Sigmoid colon (tissue), 7 donors: ENCODE data around the gene FAM241A. TPM values are rescaled to one million over a fixed set of nuclear protein-coding genes. Genes with fewer than 3 reads are reported as not detected.
"Not testable (repeated sequence)": the region's sequence is repeated elsewhere in the genome, so short reads cannot be mapped to it uniquely, and the experiment has no call there.

Experiments
- DNase-seq: peaks from one replicate; pipeline ENCODE4 v3.0.0-alpha.2; 2019
- H3K27ac ChIP-seq, 4 donors: fragments of 200-600 bp; sonication (generic); one replicate each; pipeline ENCODE4 v1.5.1; 2016 to 2019; ENCODE audit warnings: mild to moderate bottlenecking in 1 of 4
- H3K27me3 ChIP-seq, 3 donors: fragments of 200-600 bp; sonication (generic); one replicate each; pipeline ENCODE4 v1.5.1; 2019; ENCODE audit warnings: mild to moderate bottlenecking in 1 of 3
- H3K36me3 ChIP-seq, 4 donors: fragments of 200-600 bp; sonication (generic); one replicate each; pipeline ENCODE4 v1.5.1; 2016 to 2019
- H3K4me1 ChIP-seq, 4 donors: fragments of 200-600 bp; sonication (generic); one replicate each; pipeline ENCODE4 v1.5.1; 2017 to 2019
- H3K4me3 ChIP-seq, 4 donors: fragments of 200-600 bp; sonication (generic); one replicate each; pipeline ENCODE4 v1.5.1; 2017 to 2019; ENCODE audit warnings: mild to moderate bottlenecking in 2 of 4, moderate library complexity in 1 of 4
- H3K9me3 ChIP-seq, 4 donors: fragments of 200-600 bp in 3 of 4; sonication (generic) in 3 of 4; one replicate each; pipeline versions ENCODE4 v1.5.1 to v1.6.1; 2013 to 2019
- EP300 ChIP-seq, 4 donors: sonication (generic); formaldehyde crosslinking; IDR thresholded peaks; one replicate each; pipeline ENCODE4 v1.6.1; 2017; ENCODE audit warnings: antibody characterized with exemption in 4 of 4
- POLR2A ChIP-seq, 2 donors: fragments of 450-650 bp; IDR thresholded peaks; one replicate each; pipeline ENCODE4 v1.6.1; 2016; ENCODE audit warnings: antibody characterized with exemption in 2 of 2, mild to moderate bottlenecking in 2 of 2, moderate library complexity in 2 of 2
- POLR2AphosphoS5 ChIP-seq, 4 donors: sonication (generic); formaldehyde crosslinking; IDR thresholded peaks; one replicate each; pipeline ENCODE4 v1.6.1; 2017; ENCODE audit warnings: antibody characterized with exemption in 4 of 4
- WGBS, 2 donors: extraction: QIAGEN DNeasy Blood & Tissue Kit; methylation state at CpG; one replicate each; pipeline ENCODE4 v1.1.7; 2013; 5-methylcytosine and 5-hydroxymethylcytosine counted together
- intact Hi-C: fragments of 100-400 bp; cut with DNase I; formaldehyde crosslinking; loops from one replicate; pipeline ENCODE4 v1.15.1; 2023
- polyA plus RNA-seq, 3 donors: library from polyadenylated mRNA; stranded (reverse); fragments of 200-250 nt; gene quantifications; one replicate each; pipeline ENCODE4 v1.2.3, GENCODE V29; 2013
- total RNA-seq, 4 donors: library from RNA; depleted of rRNA; stranded (reverse); fragments of >200 nt; gene quantifications; one replicate each; pipeline ENCODE4 v1.1.0, GENCODE V29; 2016
- TF ChIP-seq, protein P1 (sequence below), 4 experiments: fragments of 450-650 bp in 3 of 4; fragments of 200-600 bp in 1 of 4; IDR thresholded peaks; one replicate each; pipeline ENCODE4 v1.5.1; 2016 to 2019; ENCODE audit warnings: antibody characterized with exemption in 4 of 4, mild to moderate bottlenecking in 3 of 4, moderate library complexity in 2 of 4
- donor health status: healthy with polysubstance abuse.
- donor health status: Bipolar disorder and iron deficiency.
- donor health status: healthy.

FAM241A gene
- total and polyA plus RNA-seq, 7 donors: 1.2 to 3.7 (median 2.8) TPM

DNA sequence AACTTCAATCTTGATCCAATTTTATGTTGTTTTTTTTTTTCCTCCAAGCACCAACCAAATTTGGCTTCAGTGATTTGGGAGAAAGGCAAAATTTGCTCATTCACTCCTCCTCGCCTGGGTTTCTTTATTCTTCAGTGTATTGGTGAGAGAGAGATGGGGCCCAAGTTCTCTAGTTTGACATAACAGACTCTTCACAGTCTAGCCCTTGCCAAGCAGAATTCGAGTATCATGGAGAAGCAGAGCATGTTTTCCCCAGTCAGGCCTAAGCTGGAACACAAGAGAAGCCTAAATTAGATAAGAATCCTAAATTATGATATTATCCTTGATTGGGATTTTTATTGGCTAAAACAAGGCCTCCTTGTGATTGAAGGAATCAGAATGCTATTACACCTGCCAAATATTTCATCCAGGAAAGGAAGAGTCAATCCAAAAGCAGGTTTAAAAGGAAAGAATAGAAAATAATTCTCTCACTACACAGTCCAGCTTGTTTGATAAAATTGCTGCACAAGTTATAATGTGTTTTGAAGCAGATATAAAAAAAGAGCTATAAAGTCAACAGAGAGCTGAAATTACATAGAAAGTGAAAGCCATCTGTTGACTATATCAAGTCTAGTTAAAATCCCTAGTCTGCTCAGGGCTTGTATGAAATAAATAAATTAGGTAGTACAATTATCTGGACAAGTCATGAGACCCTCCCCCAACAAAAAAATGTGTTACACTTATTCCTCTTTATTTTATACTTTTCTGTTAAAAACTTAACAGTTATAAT, 39.9 kb upstream of the FAM241A start:
- Histone ChIP-seq H3K4me1 (peaks cover 0 to 3% (median 0%) of the 10 kb centered on the region in 4 donors), H3K4me3 (no peak overlapping the region), H3K36me3 (no peaks in the 10 kb centered on the region), H3K27me3 (no peaks in the 10 kb centered on the region), H3K27ac (no peak overlapping the region), H3K9me3 (no peaks in the 10 kb centered on the region)
- TF ChIP-seq EP300 (IDR thresholded peaks at IDR 0.05): no peak
- TF ChIP-seq POLR2AphosphoS5 (IDR thresholded peaks at IDR 0.05): no peak
- TF ChIP-seq POLR2A (IDR thresholded peaks at IDR 0.05): no peak
- TF ChIP-seq, protein P1, sequence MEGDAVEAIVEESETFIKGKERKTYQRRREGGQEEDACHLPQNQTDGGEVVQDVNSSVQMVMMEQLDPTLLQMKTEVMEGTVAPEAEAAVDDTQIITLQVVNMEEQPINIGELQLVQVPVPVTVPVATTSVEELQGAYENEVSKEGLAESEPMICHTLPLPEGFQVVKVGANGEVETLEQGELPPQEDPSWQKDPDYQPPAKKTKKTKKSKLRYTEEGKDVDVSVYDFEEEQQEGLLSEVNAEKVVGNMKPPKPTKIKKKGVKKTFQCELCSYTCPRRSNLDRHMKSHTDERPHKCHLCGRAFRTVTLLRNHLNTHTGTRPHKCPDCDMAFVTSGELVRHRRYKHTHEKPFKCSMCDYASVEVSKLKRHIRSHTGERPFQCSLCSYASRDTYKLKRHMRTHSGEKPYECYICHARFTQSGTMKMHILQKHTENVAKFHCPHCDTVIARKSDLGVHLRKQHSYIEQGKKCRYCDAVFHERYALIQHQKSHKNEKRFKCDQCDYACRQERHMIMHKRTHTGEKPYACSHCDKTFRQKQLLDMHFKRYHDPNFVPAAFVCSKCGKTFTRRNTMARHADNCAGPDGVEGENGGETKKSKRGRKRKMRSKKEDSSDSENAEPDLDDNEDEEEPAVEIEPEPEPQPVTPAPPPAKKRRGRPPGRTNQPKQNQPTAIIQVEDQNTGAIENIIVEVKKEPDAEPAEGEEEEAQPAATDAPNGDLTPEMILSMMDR (IDR thresholded peaks at IDR 0.05): no peak
- no peak for DNase-seq
- 60 to 79% methylated on average over 2 of the region's 2 CpGs for WGBS, 2 donors
- intact Hi-C loops: loop anchor here (10.0 kb wide), 1 partner anchor 499 kb away; no protein-coding TSS in a partner anchor

DNA sequence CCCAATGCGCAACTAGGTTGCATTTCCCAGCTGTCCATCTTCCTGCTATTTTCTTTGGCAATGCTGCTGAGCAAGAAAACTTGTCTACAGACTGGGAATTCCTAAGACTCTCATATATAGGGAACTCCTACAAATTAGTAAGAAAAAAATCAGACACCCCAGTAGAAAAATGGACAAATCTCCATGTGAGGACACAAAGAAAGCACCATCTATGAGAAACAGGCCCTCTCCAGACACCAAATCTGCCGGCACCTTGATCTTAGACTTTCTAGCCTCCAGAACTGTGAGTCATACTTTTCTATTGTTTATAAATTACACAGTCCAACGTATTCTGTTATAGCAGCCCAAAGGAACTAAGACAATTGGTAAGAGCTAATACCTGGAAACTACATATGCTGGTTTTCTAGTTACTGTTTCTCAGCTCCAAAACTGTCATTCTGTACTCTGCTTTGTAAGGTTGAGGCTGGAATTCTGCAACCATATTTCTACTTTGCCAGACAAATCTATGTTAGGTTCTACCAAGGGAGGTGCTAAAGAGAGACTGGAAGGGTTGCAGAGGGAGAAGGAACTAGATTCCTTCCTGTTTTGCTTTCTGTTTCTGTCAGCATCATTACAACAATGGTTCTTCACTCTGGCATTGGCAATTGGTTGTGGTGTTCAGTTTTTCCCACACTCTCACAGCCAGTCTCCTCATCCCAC, 35.7 kb upstream of the FAM241A start:
- Histone ChIP-seq H3K36me3 (no peaks in the 10 kb centered on the region), H3K4me3 (no peak overlapping the region), H3K27ac (no peak overlapping the region), H3K9me3 (no peaks in the 10 kb centered on the region), H3K4me1 (peaks cover 0 to 3% (median 0%) of the 10 kb centered on the region in 4 donors), H3K27me3 (no peaks in the 10 kb centered on the region)
- TF ChIP-seq EP300 (IDR thresholded peaks at IDR 0.05) (no peak), POLR2A (IDR thresholded peaks at IDR 0.05) (no peak), POLR2AphosphoS5 (IDR thresholded peaks at IDR 0.05) (no peak)
- TF ChIP-seq, protein P1 (IDR thresholded peaks at IDR 0.05): no peak
- intact Hi-C loops: loop anchor here (10.0 kb wide), 1 partner anchor 495 kb away; no protein-coding TSS in a partner anchor
- no peak for DNase-seq
- 38 to 60% methylated on average over 3 of the region's 3 CpGs for WGBS, 2 donors

DNA sequence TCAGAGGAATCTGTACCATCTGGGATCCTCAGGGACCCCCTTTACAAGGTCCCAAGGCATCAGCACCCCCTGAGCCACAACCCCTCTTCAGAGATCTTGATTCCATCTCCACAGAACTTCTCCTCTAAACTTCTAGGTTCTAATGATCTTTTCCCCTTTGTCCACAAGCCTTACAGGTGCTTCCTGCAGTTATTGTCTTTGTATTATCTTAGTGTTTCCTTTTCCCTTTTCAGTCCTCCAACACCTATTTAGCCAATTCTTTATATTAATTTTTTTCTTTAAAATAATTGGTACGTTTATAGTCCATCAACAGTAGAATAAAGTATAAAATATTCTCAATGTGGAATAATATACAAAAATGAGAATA, 35.2 kb upstream of the FAM241A start:
- WGBS, 2 donors: 70 to 90% methylated on average over 1 of the region's 1 CpG
- H3K9me3 ChIP-seq: no peaks in the 10 kb centered on the region
- peaks cover 0 to 3% (median 0%) of the 10 kb centered on the region in 4 donors for H3K4me1 ChIP-seq
- intact Hi-C loops: no loop called here
- H3K27me3 ChIP-seq: no peaks in the 10 kb centered on the region
- DNase-seq: no peak
- TF ChIP-seq POLR2A (IDR thresholded peaks at IDR 0.05): no peak
- TF ChIP-seq EP300 (IDR thresholded peaks at IDR 0.05): no peak
- TF ChIP-seq POLR2AphosphoS5 (IDR thresholded peaks at IDR 0.05): no peak
- TF ChIP-seq, protein P1 (IDR thresholded peaks at IDR 0.05): no peak
- H3K36me3 ChIP-seq: no peaks in the 10 kb centered on the region
- no peak overlapping the region for H3K4me3 ChIP-seq
- no peak overlapping the region for H3K27ac ChIP-seq

DNA sequence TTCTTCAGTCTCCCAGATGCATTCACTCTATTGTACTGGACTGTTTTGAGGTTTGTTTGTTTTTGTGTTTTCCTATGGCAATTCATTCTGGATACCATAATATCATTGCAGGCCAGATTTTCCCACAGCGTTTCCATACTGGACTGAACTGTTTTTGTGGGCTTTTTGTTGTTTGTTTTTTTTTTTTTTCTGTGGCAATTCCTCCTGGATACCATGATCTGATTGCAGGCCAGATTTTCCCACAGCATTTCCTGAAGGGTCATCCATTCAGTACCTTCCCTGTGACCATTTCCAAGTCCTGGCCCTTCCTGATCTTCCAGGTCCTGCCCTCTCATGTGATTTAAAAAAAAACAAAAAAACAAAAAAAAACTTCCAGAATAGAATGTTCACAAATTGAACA, 33.9 kb upstream of the FAM241A start:
- TF ChIP-seq, protein P1 (IDR thresholded peaks at IDR 0.05): no peak
- TF ChIP-seq POLR2AphosphoS5 (IDR thresholded peaks at IDR 0.05): no peak
- TF ChIP-seq EP300 (IDR thresholded peaks at IDR 0.05): no peak
- TF ChIP-seq POLR2A (IDR thresholded peaks at IDR 0.05): no peak
- peaks cover 0 to 3% (median 0%) of the 10 kb centered on the region in 4 donors for H3K4me1 ChIP-seq
- intact Hi-C loops: no loop called here
- no peaks in the 10 kb centered on the region for H3K27me3 ChIP-seq
- no peak overlapping the region for H3K27ac ChIP-seq
- no peak overlapping the region for H3K4me3 ChIP-seq
- WGBS, 2 donors: 83 to 88% methylated on average over 1 of the region's 1 CpG
- no peaks in the 10 kb centered on the region for H3K9me3 ChIP-seq
- no peak for DNase-seq
- H3K36me3 ChIP-seq: no peaks in the 10 kb centered on the region

DNA sequence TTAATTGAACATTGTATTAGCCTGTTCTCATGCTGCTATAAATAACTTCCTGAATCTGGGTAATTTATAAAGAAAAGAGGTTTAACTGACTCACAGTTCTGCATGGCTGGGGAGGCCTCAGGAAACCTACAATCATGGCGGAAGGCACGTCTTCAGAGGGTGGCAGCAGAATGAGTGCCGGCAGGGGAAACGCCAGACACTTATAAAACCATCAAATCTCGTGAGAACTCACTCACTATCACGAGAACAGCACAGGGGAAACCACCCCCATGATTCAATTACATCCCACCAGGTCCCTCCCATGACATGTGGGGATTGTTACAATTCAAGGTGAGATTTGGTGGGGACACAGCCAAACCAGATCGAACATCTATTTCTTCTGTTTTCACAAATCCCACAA, 33.2 kb upstream of the FAM241A start:
- H3K4me1 ChIP-seq, H3K36me3 ChIP-seq, DNase-seq, H3K4me3 ChIP-seq, H3K27me3 ChIP-seq, H3K27ac ChIP-seq, intact Hi-C loops, H3K9me3 ChIP-seq: not testable (repeated sequence)
- WGBS, 2 donors: 85 to 88% methylated on average over 7 of the region's 7 CpGs
